IMR-90 (cell line): ENCODE data around the gene RAD51B.

Experiments used
- CEBPB ChIP-seq: IDR thresholded peaks from 2 replicates; pipeline ENCODE4 v1.6.1; 2012; ENCODE audit warnings: low read depth, low read length, improper control_type of control experiment
- MAFK ChIP-seq: IDR thresholded peaks from 2 replicates; pipeline ENCODE4 v1.6.1; 2012; ENCODE audit warnings: low read depth, low read length, improper control_type of control experiment
- MXI1 ChIP-seq: IDR thresholded peaks from 2 replicates; pipeline ENCODE4 v1.6.1; 2012; ENCODE audit warnings: low read depth, mild to moderate bottlenecking, low read length, moderate library complexity, borderline replicate concordance
- NFE2L2 ChIP-seq: fragments of 150-350 bp; IDR thresholded peaks from 2 replicates; pipeline ENCODE4 v1.6.1; 2016; ENCODE audit warnings: low read depth, mild to moderate bottlenecking, low read length
- POLR2A ChIP-seq: IDR thresholded peaks from 2 replicates; pipeline ENCODE4 v1.6.1; 2012; ENCODE audit warnings: mild to moderate bottlenecking, low read depth, low read length
- RFX5 ChIP-seq: IDR thresholded peaks from 2 replicates; pipeline ENCODE4 v1.8.0; 2012; ENCODE audit warnings: low read depth, mild to moderate bottlenecking, low read length, moderate library complexity
- SMC3 ChIP-seq: fragments of 150-350 bp; IDR thresholded peaks from 2 replicates; pipeline ENCODE4 v1.6.1; 2016; ENCODE audit warnings: low read depth, mild to moderate bottlenecking, antibody characterized with exemption, low read length, moderate library complexity
- TF ChIP-seq, protein P1 (sequence below): conservative IDR thresholded peaks from 2 replicates; pipeline ENCODE4 v1.5.1; 2012; ENCODE audit warnings: mild to moderate bottlenecking, low read depth, low read length, improper control_type of control experiment

DNA sequence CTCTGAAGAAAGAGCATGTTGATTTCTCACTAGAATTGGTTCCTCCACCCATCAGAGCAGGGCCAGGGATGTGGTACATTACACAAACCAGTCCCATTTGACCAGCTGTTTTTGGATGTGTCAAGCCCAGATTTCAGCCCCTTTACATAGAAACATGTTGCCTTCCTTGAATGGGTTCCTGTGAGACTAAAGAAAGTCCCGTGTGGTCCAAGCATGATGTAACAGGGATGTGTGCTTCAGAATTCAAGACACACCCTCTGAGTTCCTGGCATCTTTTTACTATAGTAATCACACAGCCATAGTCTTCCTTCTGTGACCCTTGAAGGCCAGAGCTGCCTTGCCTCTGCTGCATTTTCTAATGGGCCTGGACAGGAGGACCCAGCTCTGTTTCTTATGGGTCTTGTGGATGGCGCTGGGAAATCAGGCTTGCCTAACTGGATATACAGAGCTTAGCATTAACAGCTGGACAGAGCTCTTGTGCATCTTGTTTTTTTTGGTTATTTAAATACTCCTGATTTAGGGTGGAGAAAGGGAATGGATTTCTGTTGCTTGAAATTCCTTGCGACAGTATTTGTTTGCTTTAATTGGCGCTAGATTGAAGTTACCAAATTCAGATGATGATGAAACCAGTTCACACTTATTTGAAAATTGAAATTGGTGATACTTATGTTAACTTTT, 632.3 kb downstream of the RAD51B start:
- TF ChIP-seq, protein P1, sequence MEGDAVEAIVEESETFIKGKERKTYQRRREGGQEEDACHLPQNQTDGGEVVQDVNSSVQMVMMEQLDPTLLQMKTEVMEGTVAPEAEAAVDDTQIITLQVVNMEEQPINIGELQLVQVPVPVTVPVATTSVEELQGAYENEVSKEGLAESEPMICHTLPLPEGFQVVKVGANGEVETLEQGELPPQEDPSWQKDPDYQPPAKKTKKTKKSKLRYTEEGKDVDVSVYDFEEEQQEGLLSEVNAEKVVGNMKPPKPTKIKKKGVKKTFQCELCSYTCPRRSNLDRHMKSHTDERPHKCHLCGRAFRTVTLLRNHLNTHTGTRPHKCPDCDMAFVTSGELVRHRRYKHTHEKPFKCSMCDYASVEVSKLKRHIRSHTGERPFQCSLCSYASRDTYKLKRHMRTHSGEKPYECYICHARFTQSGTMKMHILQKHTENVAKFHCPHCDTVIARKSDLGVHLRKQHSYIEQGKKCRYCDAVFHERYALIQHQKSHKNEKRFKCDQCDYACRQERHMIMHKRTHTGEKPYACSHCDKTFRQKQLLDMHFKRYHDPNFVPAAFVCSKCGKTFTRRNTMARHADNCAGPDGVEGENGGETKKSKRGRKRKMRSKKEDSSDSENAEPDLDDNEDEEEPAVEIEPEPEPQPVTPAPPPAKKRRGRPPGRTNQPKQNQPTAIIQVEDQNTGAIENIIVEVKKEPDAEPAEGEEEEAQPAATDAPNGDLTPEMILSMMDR: no peak
- TF ChIP-seq SMC3 (no peak), MXI1 (no peak), NFE2L2 (no peak), RFX5 (no peak), POLR2A (no peak), MAFK (no peak), CEBPB (no peak)
